PC-9 (cell line): ENCODE measurements around the gene CCL22. TPM values are rescaled to one million over a fixed set of nuclear protein-coding genes. Genes with fewer than 3 reads are reported as not detected.

Source experiments
- BruUV-seq: library from RNA; stranded (reverse); fragments of 400-500 nt; replicated peaks from 2 replicates; lab custom pipeline; 2021; lab: Mats Ljungman, UMichigan
- CTCF ChIA-PET: fragments of 300-600 bp; sonication (Branson Sonifier 250); formaldehyde crosslinking; loops from one replicate; lab custom pipeline; 2022; ENCODE audit warnings: antibody characterized with exemption; lab: Charles Lee
- POLR2A ChIA-PET: fragments of 300-600 bp; sonication (Branson Sonifier 250); formaldehyde crosslinking; loops from one replicate; lab custom pipeline; 2022; ENCODE audit warnings: antibody characterized with exemption; ENCODE audit not compliant: unreplicated experiment; lab: Charles Lee
- DNase-seq, 2 experiments: peaks; one replicate each; pipeline versions ENCODE4 v3.0.0 to v3.0.0-alpha.2; 2015 to 2022; ENCODE audit warnings: mixed read lengths in 1 of 2
- H2AFZ ChIP-seq: fragments of 200-600 bp; sonication (generic); 2 replicates; pipeline ENCODE4 v1.8.1; 2017; ENCODE audit warnings: antibody characterized with exemption
- H3F3A ChIP-seq: fragments of 200-600 bp; sonication (generic); 2 replicates; pipeline ENCODE4 v1.8.1; 2017; ENCODE audit warnings: antibody characterized with exemption, mild to moderate bottlenecking, low read depth; ENCODE audit not compliant: insufficient read depth
- H3K27ac ChIP-seq: fragments of 200-600 bp; sonication (generic); 2 replicates; pipeline ENCODE4 v1.6.1; 2016; ENCODE audit warnings: mixed run types
- H3K27me3 ChIP-seq: fragments of 200-600 bp; sonication (generic); 2 replicates; pipeline ENCODE4 v1.6.1; 2016; ENCODE audit warnings: low read depth, mixed run types; ENCODE audit not compliant: insufficient read depth
- H3K36me3 ChIP-seq: fragments of 200-600 bp; sonication (generic); 2 replicates; pipeline ENCODE4 v1.6.1; 2016; ENCODE audit warnings: low read depth, mixed run types
- H3K4me1 ChIP-seq: fragments of 200-600 bp; sonication (generic); replicated peaks from 2 replicates; pipeline ENCODE4 v1.6.1; 2016; ENCODE audit warnings: mixed run types; ENCODE audit not compliant: insufficient read depth
- H3K4me2 ChIP-seq: fragments of 200-600 bp; sonication (generic); 2 replicates; pipeline ENCODE4 v1.6.1; 2017; ENCODE audit warnings: mixed run types
- H3K4me3 ChIP-seq: fragments of 200-600 bp; sonication (generic); 2 replicates; pipeline ENCODE4 v1.6.1; 2016; ENCODE audit warnings: mixed run types
- H3K79me2 ChIP-seq: fragments of 200-600 bp; sonication (generic); 2 replicates; pipeline ENCODE4 v1.6.1; 2017; ENCODE audit warnings: low read depth, mixed run types
- H3K9me2 ChIP-seq: fragments of 200-600 bp; sonication (generic); 2 replicates; pipeline ENCODE4 v1.8.1; 2017; ENCODE audit warnings: mild to moderate bottlenecking; ENCODE audit not compliant: insufficient read depth
- H3K9me3 ChIP-seq: fragments of 200-600 bp; sonication (generic); 2 replicates; pipeline ENCODE4 v1.8.1; 2016; ENCODE audit warnings: low read depth; ENCODE audit not compliant: insufficient read depth
- H4K20me1 ChIP-seq: fragments of 200-600 bp; sonication (generic); 2 replicates; pipeline ENCODE4 v1.8.1; 2017; ENCODE audit not compliant: insufficient read depth
- EZH2 ChIP-seq: fragments of 200-600 bp; sonication (generic); IDR thresholded peaks from 2 replicates; pipeline ENCODE4 v1.8.0; 2017; ENCODE audit warnings: antibody characterized with exemption, low read depth
- intact Hi-C: fragments of 100-400 bp; cut with micrococcal nuclease; formaldehyde crosslinking; loops from one replicate; pipeline ENCODE4 v1.10.0; 2022; ENCODE audit not compliant: unreplicated experiment
- total RNA-seq: library from RNA; stranded (reverse); gene quantifications from 2 replicates; pipeline ENCODE4 v1.2.3, GENCODE V29; 2021
- TF ChIP-seq, protein P1 (sequence below): fragments of 200-600 bp; sonication (generic); conservative IDR thresholded peaks from 2 replicates; pipeline ENCODE4 v1.6.1; 2017; ENCODE audit warnings: mixed run types, antibody characterized with exemption, mild to moderate bottlenecking, moderate library complexity

The CCL22 gene
- total RNA-seq, 1 experiment from 2014 or later: 0.24 TPM

DNA sequence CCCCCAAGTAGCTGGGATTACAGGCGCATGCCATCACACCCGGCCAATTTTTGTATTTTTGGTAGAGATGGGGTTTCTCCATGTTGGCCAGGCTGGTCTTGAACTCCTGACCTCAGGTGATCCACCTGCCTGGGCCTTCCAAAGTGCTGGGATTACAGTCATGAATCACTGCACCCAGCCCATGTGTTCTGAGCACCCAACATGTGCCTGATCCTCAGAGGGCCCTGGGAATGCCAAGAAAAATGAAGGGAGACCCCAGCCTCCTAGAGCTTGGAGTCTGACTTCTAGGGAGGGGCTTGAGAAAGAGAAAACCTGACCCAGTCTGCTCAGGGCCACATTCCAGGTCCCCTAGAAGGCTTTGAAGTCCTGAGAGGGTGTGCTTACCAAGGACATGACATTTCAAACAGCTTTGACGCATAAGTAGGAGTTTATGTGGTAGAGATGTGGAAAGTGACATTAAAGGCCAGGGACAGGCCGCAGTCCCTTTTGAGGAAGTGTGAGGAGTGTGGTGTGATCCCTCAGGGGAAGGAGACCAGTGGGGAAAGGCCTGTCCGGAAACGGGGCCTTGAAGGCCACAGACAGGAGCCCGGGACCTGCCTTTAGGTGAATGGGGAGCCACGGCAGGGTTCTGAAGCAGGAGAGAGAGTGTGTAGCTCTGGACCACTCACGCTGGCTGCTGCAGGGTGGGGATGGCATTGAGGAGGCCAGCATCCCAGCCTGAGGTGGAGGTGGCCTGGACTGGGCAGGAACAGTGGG is 1.1 kb upstream of the CCL22 start:
- Histone ChIP-seq H4K20me1 (no peaks in the 10 kb centered on the region), H2AFZ (no peak overlapping the region), H3F3A (peaks cover 12% of the 10 kb centered on the region; the same call in 1 of the 2 replicates), H3K9me2 (no peaks in the 10 kb centered on the region), H3K9me3 (no peaks in the 10 kb centered on the region), H3K4me2 (no peak overlapping the region), H3K27ac (no peak overlapping the region), H3K36me3 (no peaks in the 10 kb centered on the region), H3K4me1 (peaks cover 17% of the 10 kb centered on the region), H3K27me3 (no peaks in the 10 kb centered on the region), H3K79me2 (no peaks in the 10 kb centered on the region), H3K4me3 (no peak overlapping the region)
- ChIA-PET POLR2A (no interaction called here), CTCF (no interaction called here)
- BruUV-seq: no TSS peak
- intact Hi-C loops: no loop called here
- no peak for DNase-seq
- TF ChIP-seq EZH2: no peak
- TF ChIP-seq, protein P1, sequence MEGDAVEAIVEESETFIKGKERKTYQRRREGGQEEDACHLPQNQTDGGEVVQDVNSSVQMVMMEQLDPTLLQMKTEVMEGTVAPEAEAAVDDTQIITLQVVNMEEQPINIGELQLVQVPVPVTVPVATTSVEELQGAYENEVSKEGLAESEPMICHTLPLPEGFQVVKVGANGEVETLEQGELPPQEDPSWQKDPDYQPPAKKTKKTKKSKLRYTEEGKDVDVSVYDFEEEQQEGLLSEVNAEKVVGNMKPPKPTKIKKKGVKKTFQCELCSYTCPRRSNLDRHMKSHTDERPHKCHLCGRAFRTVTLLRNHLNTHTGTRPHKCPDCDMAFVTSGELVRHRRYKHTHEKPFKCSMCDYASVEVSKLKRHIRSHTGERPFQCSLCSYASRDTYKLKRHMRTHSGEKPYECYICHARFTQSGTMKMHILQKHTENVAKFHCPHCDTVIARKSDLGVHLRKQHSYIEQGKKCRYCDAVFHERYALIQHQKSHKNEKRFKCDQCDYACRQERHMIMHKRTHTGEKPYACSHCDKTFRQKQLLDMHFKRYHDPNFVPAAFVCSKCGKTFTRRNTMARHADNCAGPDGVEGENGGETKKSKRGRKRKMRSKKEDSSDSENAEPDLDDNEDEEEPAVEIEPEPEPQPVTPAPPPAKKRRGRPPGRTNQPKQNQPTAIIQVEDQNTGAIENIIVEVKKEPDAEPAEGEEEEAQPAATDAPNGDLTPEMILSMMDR: no peak

GRCh38 chr16:57358086-57358420 is 530 bp upstream of the CCL22 start:
- Histone ChIP-seq H3K27me3 (no peaks in the 10 kb centered on the region), H3K9me3 (no peaks in the 10 kb centered on the region), H3K36me3 (no peaks in the 10 kb centered on the region), H3K4me2 (no peak overlapping the region), H3K9me2 (no peaks in the 10 kb centered on the region), H2AFZ (no peak overlapping the region), H3K4me3 (no peak overlapping the region), H3K27ac (no peak overlapping the region), H4K20me1 (no peaks in the 10 kb centered on the region), H3K4me1 (peaks cover 17% of the 10 kb centered on the region), H3K79me2 (no peaks in the 10 kb centered on the region), H3F3A (peaks cover 12% of the 10 kb centered on the region; the same call in 1 of the 2 replicates)
- intact Hi-C loops: no loop called here
- TF ChIP-seq EZH2: no peak
- TF ChIP-seq, protein P1: no peak
- DNase-seq: no peak
- ChIA-PET CTCF (no interaction called here), POLR2A (no interaction called here)
- BruUV-seq: no TSS peak

GRCh38 chr16:57360321-57360935 is 1.8 kb downstream of the CCL22 start:
- H4K20me1 ChIP-seq: no peaks in the 10 kb centered on the region
- H3K4me3 ChIP-seq: no peak overlapping the region
- H3K9me3 ChIP-seq: no peaks in the 10 kb centered on the region
- no peaks in the 10 kb centered on the region for H3K9me2 ChIP-seq
- no peaks in the 10 kb centered on the region for H3K79me2 ChIP-seq
- no TSS peak for BruUV-seq
- ChIA-PET POLR2A (no interaction called here), CTCF (interaction anchor here (0.6 kb wide), 1 partner anchor 20 kb away, joined by 3 read pairs; no protein-coding TSS in a partner anchor)
- H3K27me3 ChIP-seq: no peaks in the 10 kb centered on the region
- H3K4me2 ChIP-seq: no peak overlapping the region
- H3K4me1 ChIP-seq: peaks cover 17% of the 10 kb centered on the region
- intact Hi-C loops: loop anchor here (2.0 kb wide), 1 partner anchor 32 kb away; no protein-coding TSS in a partner anchor
- H3K36me3 ChIP-seq: no peaks in the 10 kb centered on the region
- H2AFZ ChIP-seq: no peak overlapping the region
- H3K27ac ChIP-seq: no peak overlapping the region
- H3F3A ChIP-seq: peaks cover 12% of the 10 kb centered on the region; the same call in 1 of the 2 replicates
- TF ChIP-seq, protein P1: no peak
- TF ChIP-seq EZH2: no peak
- no peak for DNase-seq
